KOPT-K1 (cell line): ENCODE data around the gene CD151.

Experiments used
- H3K27ac ChIP-seq: fragments of 200-600 bp; sonication (generic); 2 replicates; pipeline ENCODE4 v1.5.1; 2016; ENCODE audit warnings: antibody characterized with exemption, mild to moderate bottlenecking, low read depth, low read length; ENCODE audit not compliant: poor library complexity, severe bottlenecking
- H3K36me3 ChIP-seq: fragments of 200-600 bp; sonication (generic); 2 replicates; pipeline ENCODE4 v1.5.1; 2017; ENCODE audit warnings: antibody characterized with exemption, mild to moderate bottlenecking, low read length, moderate library complexity; ENCODE audit not compliant: insufficient read depth
- H3K9me3 ChIP-seq: fragments of 200-600 bp; sonication (generic); 2 replicates; pipeline ENCODE4 v1.5.1; 2017; ENCODE audit warnings: antibody characterized with exemption, low read length, mild to moderate bottlenecking; ENCODE audit not compliant: insufficient read depth, poor library complexity, severe bottlenecking

The CD151 gene

GRCh38 chr11:868802-869201, 36.0 kb downstream of the CD151 start:
- Histone ChIP-seq H3K9me3 (no peaks in the 10 kb centered on the region), H3K36me3 (peaks cover 36% of the 10 kb centered on the region; the same call in 1 of the 2 replicates), H3K27ac (no peak overlapping the region)

- Histone ChIP-seq H3K27ac (no peak overlapping the region), H3K9me3 (no peaks in the 10 kb centered on the region), H3K36me3 (peaks cover 40% of the 10 kb centered on the region; the same call in 1 of the 2 replicates)
These were observed 36.8 kb downstream of the CD151 start for GRCh38 chr11:869399-870126.

- no peaks in the 10 kb centered on the region for H3K9me3 ChIP-seq
- H3K27ac ChIP-seq, result no peak overlapping the region
- H3K36me3 ChIP-seq, result peaks cover 45% of the 10 kb centered on the region; the same call in 1 of the 2 replicates
These were observed 37.3 kb downstream of the CD151 start for GRCh38 chr11:870127-870413.

GRCh38 chr11:870418-870817, 37.7 kb downstream of the CD151 start:
- Histone ChIP-seq H3K9me3 (no peaks in the 10 kb centered on the region), H3K36me3 (peaks cover 48% of the 10 kb centered on the region; the same call in 1 of the 2 replicates), H3K27ac (no peak overlapping the region)

- H3K27ac ChIP-seq, result no peak overlapping the region
- no peaks in the 10 kb centered on the region for H3K9me3 ChIP-seq
- H3K36me3 ChIP-seq, result peaks cover 48% of the 10 kb centered on the region; the same call in 1 of the 2 replicates
These were observed 38.7 kb downstream of the CD151 start for GRCh38 chr11:871472-871871.

GRCh38 chr11:872799-873198, 40.0 kb downstream of the CD151 start:
- H3K36me3 ChIP-seq, result peaks cover 51% of the 10 kb centered on the region; the same call in 1 of the 2 replicates
- no peak overlapping the region for H3K27ac ChIP-seq
- H3K9me3 ChIP-seq, result no peaks in the 10 kb centered on the region

GRCh38 chr11:873706-874105, 41.0 kb downstream of the CD151 start:
- peaks cover 45% of the 10 kb centered on the region; the same call in 1 of the 2 replicates for H3K36me3 ChIP-seq
- H3K9me3 ChIP-seq, result no peaks in the 10 kb centered on the region
- no peak overlapping the region for H3K27ac ChIP-seq

GRCh38 chr11:875203-875602, 42.5 kb downstream of the CD151 start:
- Histone ChIP-seq H3K27ac (no peak overlapping the region), H3K9me3 (no peaks in the 10 kb centered on the region), H3K36me3 (peaks cover 50% of the 10 kb centered on the region; the same call in 1 of the 2 replicates)

GRCh38 chr11:875769-876301, 43.1 kb downstream of the CD151 start:
- no peaks in the 10 kb centered on the region for H3K9me3 ChIP-seq
- H3K36me3 ChIP-seq, result peaks cover 56% of the 10 kb centered on the region; the same call in 1 of the 2 replicates
- no peak overlapping the region for H3K27ac ChIP-seq

GRCh38 chr11:876545-876944, 43.8 kb downstream of the CD151 start:
- peaks cover 59% of the 10 kb centered on the region; the same call in 1 of the 2 replicates for H3K36me3 ChIP-seq
- H3K9me3 ChIP-seq, result no peaks in the 10 kb centered on the region
- no peak overlapping the region for H3K27ac ChIP-seq

GRCh38 chr11:877565-877964, 44.8 kb downstream of the CD151 start:
- H3K9me3 ChIP-seq, result no peaks in the 10 kb centered on the region
- peaks cover 62% of the 10 kb centered on the region; the same call in 1 of the 2 replicates for H3K36me3 ChIP-seq
- no peak overlapping the region for H3K27ac ChIP-seq

GRCh38 chr11:880447-880846, 47.7 kb downstream of the CD151 start:
- H3K36me3 ChIP-seq, result peaks cover 78% of the 10 kb centered on the region
- no peaks in the 10 kb centered on the region for H3K9me3 ChIP-seq
- no peak overlapping the region for H3K27ac ChIP-seq

- no peaks in the 10 kb centered on the region for H3K9me3 ChIP-seq
- H3K36me3 ChIP-seq, result peaks cover 77% of the 10 kb centered on the region
- peak overlapping the region; percentile 7 for H3K27ac ChIP-seq
These were observed 49.8 kb downstream of the CD151 start for GRCh38 chr11:882596-882995.

GRCh38 chr11:883527-883926, 50.8 kb downstream of the CD151 start:
- H3K27ac ChIP-seq, result no peak overlapping the region
- H3K36me3 ChIP-seq, result peaks cover 82% of the 10 kb centered on the region
- H3K9me3 ChIP-seq, result no peaks in the 10 kb centered on the region

- Histone ChIP-seq H3K9me3 (no peaks in the 10 kb centered on the region), H3K36me3 (peaks cover 77% of the 10 kb centered on the region), H3K27ac (no peak overlapping the region)
These were observed 51.9 kb downstream of the CD151 start for GRCh38 chr11:884578-885070.

GRCh38 chr11:886568-886967, 53.8 kb downstream of the CD151 start:
- no peaks in the 10 kb centered on the region for H3K9me3 ChIP-seq
- H3K36me3 ChIP-seq, result peaks cover 62% of the 10 kb centered on the region
- H3K27ac ChIP-seq, result no peak overlapping the region
